Left ventricle myocardium inferior (tissue), 1 donor: ENCODE data around the gene GPATCH2. TPM values are rescaled to one million over a fixed set of nuclear protein-coding genes. Genes with fewer than 3 reads are reported as not detected.

Source experiments
- DNase-seq: peaks from one replicate; pipeline ENCODE4 v3.0.0-alpha.2; 2020
- H3K27ac ChIP-seq: fragments of 200-600 bp; replicated peaks from 2 replicates; pipeline ENCODE4 v1.8.0; 2021
- H3K27me3 ChIP-seq: fragments of 200-600 bp; 2 replicates; pipeline ENCODE4 v1.8.0; 2021; ENCODE audit warnings: low read depth
- H3K36me3 ChIP-seq: fragments of 200-600 bp; 2 replicates; pipeline ENCODE4 v1.8.0; 2021
- H3K4me1 ChIP-seq: fragments of 200-600 bp; 2 replicates; pipeline ENCODE4 v1.8.0; 2021
- H3K4me3 ChIP-seq: fragments of 200-600 bp; 2 replicates; pipeline ENCODE4 v1.8.0; 2021; ENCODE audit warnings: mild to moderate bottlenecking, moderate library complexity
- H3K9me3 ChIP-seq: fragments of 200-600 bp; replicated peaks from 2 replicates; pipeline ENCODE4 v1.8.0; 2021
- CTCF ChIP-seq: fragments of 200-600 bp; IDR thresholded peaks from 2 replicates; pipeline ENCODE4 v1.8.0; 2021; ENCODE audit warnings: antibody characterized with exemption, mild to moderate bottlenecking, borderline replicate concordance
- intact Hi-C: fragments of 100-400 bp; cut with micrococcal nuclease; formaldehyde crosslinking; loops from one replicate; pipeline ENCODE4 v1.11.0; 2022
- total RNA-seq: library from RNA; stranded (reverse); fragmentation: NEBNext Ultra II Directional; extraction: Animal tissue kit (Norgen Biotek cat#: 25700); gene quantifications from one replicate; pipeline ENCODE4 v1.2.1, GENCODE V29; 2021
- donor health status: DM: no; HTN: yes; CAD: no; lungs with severe emphysema.

GPATCH2 gene
- total RNA-seq, 1 donor from 2014 or later = 7.0 TPM

DNA sequence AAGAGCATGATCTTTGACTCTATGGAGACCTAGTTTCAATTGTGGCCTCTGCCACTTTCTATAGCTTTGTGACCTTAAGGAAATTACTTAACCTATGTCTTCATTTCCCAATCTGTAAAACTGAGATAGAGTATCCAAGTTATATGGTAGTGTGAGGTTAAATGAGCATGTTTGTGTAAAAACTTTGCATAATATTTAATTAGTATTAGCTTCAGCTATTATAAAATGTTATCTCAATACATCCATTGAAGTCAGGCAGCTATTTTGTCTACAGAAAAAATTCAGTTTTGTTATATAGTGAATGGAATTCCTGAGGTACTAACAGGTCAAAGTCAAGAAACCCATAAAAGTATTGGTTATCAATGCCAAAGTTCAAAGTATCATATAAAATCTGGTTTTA lies 53.6 kb downstream of the GPATCH2 start:
- Histone ChIP-seq H3K36me3 (no peaks in the 10 kb centered on the region), H3K27me3 (no peaks in the 10 kb centered on the region)

GRCh38 chr1:217574265-217574949 lies 56.5 kb downstream of the GPATCH2 start:
- Histone ChIP-seq H3K9me3 (no peaks in the 10 kb centered on the region), H3K27ac (no peak overlapping the region), H3K36me3 (no peaks in the 10 kb centered on the region), H3K27me3 (no peaks in the 10 kb centered on the region), H3K4me3 (no peak overlapping the region), H3K4me1 (no peaks in the 10 kb centered on the region)
- TF ChIP-seq CTCF = no peak
- DNase-seq = no peak
- intact Hi-C loops = no loop called here

More for the DNA sequence above, 53.6 kb downstream of the GPATCH2 start:
- no peak overlapping the region for H3K27ac ChIP-seq
- no peaks in the 10 kb centered on the region for H3K4me1 ChIP-seq
- TF ChIP-seq CTCF = no peak
- H3K4me3 ChIP-seq = no peak overlapping the region
- intact Hi-C loops = no loop called here
- no peaks in the 10 kb centered on the region for H3K9me3 ChIP-seq
- no peak for DNase-seq

DNA sequence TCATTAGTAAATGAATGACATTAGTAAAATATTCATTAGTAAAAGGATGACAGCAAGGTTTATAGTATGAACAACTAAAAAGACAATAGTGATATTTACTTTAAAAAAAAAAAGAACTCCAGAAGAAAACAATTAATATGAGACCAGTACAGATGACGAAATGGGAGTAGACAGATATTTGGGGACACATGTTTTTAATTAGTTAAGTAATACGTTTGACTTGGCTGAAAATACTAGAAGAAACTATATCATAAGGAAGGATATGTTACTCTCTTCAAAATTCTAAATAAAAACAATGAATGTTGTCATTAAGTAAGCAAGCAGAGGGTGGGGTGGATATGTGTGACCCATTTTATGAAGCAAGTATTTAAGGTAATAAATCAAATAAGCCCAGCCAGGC lies 61.9 kb downstream of the GPATCH2 start:
- no peak for TF ChIP-seq CTCF
- Histone ChIP-seq H3K4me1 (no peaks in the 10 kb centered on the region), H3K9me3 (no peaks in the 10 kb centered on the region), H3K36me3 (no peaks in the 10 kb centered on the region), H3K4me3 (no peak overlapping the region), H3K27me3 (no peaks in the 10 kb centered on the region), H3K27ac (no peak overlapping the region)
- no peak for DNase-seq
- intact Hi-C loops = no loop called here

DNA sequence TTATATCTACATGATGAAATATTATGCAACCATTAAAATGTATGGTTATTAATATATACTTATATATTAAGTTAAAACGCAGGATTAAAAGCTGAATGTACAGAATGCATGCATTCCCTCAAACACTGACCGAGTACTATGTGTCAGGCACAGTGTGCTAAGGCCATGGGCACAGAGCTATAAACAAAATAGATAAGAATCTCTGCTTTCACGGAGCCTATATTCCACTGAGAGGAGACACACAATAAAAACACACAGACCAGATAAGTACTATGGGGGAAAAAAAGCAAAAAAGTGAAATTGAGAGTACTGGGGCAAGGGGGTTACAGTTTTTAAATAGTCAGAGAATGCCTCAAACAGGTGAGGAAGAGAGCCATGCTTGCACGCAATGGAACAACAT lies 62.7 kb downstream of the GPATCH2 start:
- Histone ChIP-seq H3K4me1 (no peaks in the 10 kb centered on the region), H3K9me3 (no peaks in the 10 kb centered on the region), H3K27ac (no peak overlapping the region), H3K27me3 (no peaks in the 10 kb centered on the region), H3K4me3 (no peak overlapping the region), H3K36me3 (no peaks in the 10 kb centered on the region)
- intact Hi-C loops = no loop called here
- no peak for DNase-seq
- TF ChIP-seq CTCF = no peak

DNA sequence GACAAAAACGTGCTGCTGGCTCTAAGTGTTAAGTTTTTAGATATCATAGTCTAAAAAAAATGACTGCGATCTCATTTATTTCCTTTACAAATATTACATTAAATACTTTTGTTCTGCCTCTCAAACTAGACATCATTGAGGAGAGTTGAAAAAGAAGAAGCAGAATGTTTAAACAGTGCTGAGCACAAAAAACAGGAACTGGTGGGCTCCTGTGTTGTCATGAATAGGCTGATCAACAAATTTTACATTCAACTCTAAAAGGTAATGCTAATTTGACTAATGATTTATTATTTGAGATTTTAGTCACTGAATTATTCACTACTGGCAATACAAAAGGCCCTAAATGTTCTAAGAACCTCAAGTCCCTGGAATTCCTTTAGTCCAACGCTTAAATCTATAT lies 66.1 kb downstream of the GPATCH2 start:
- Histone ChIP-seq H3K4me1 (no peaks in the 10 kb centered on the region), H3K4me3 (no peak overlapping the region), H3K9me3 (no peaks in the 10 kb centered on the region), H3K27me3 (no peaks in the 10 kb centered on the region), H3K36me3 (no peaks in the 10 kb centered on the region), H3K27ac (no peak overlapping the region)
- no peak for TF ChIP-seq CTCF
- intact Hi-C loops = no loop called here
- DNase-seq = no peak
